GM23338 (cell line): ENCODE data around the gene RNF175. TPM values are rescaled to one million over a fixed set of nuclear protein-coding genes. Genes with fewer than 3 reads are reported as not detected.

Experiments used
- ATAC-seq: fragments of 200-7000 bp; cut with Tn5 transposase; 3 replicates; pipeline ENCODE4 v1.9.1; 2020
- DNase-seq: peaks from one replicate; pipeline ENCODE4 v3.0.0-alpha.2; 2015; ENCODE audit warnings: low spot score
- H2AFZ ChIP-seq: fragments of 200-600 bp; sonication (generic); 2 replicates; pipeline ENCODE4 v1.8.0; 2016; ENCODE audit warnings: antibody characterized with exemption, mild to moderate bottlenecking, moderate library complexity
- H3F3A ChIP-seq: fragments of 200-600 bp; sonication (generic); replicated peaks from 2 replicates; pipeline ENCODE4 v1.8.0; 2017; ENCODE audit warnings: antibody characterized with exemption, mixed run types, low read depth
- H3K27ac ChIP-seq: fragments of 200-600 bp; sonication (generic); 2 replicates; pipeline ENCODE4 v1.6.1; 2016; ENCODE audit warnings: low read depth
- H3K27me3 ChIP-seq: fragments of 200-600 bp; sonication (generic); 2 replicates; pipeline ENCODE4 v1.8.0; 2016; ENCODE audit warnings: mild to moderate bottlenecking, mixed run types, moderate library complexity; ENCODE audit not compliant: insufficient read depth
- H3K36me3 ChIP-seq: fragments of 200-600 bp; sonication (generic); 2 replicates; pipeline ENCODE4 v1.8.0; 2016; ENCODE audit warnings: mild to moderate bottlenecking; ENCODE audit not compliant: insufficient read depth
- H3K4me1 ChIP-seq: fragments of 200-600 bp; sonication (generic); 2 replicates; pipeline ENCODE4 v1.8.0; 2016; ENCODE audit warnings: mild to moderate bottlenecking, moderate library complexity; ENCODE audit not compliant: insufficient read depth
- H3K4me2 ChIP-seq: fragments of 200-600 bp; sonication (generic); 2 replicates; pipeline ENCODE4 v1.7.1; 2017; ENCODE audit warnings: mixed run types
- H3K4me3 ChIP-seq: fragments of 200-600 bp; sonication (generic); 2 replicates; pipeline ENCODE4 v1.6.1; 2016; ENCODE audit warnings: mixed run types
- H3K79me2 ChIP-seq: fragments of 200-600 bp; sonication (generic); replicated peaks from 2 replicates; pipeline ENCODE4 v1.8.0; 2017; ENCODE audit warnings: mild to moderate bottlenecking; ENCODE audit not compliant: insufficient read depth
- H3K9me2 ChIP-seq: fragments of 200-600 bp; sonication (generic); 2 replicates; pipeline ENCODE4 v1.8.0; 2017; ENCODE audit not compliant: insufficient read depth
- H4K20me1 ChIP-seq: fragments of 200-600 bp; sonication (generic); replicated peaks from 2 replicates; pipeline ENCODE4 v1.8.0; 2017; ENCODE audit warnings: mild to moderate bottlenecking; ENCODE audit not compliant: insufficient read depth
- H3K27ac Mint-ChIP-seq: 2 replicates; pipeline ENCODE4 v1.8.0; 2020; ENCODE audit warnings: inconsistent platforms, mild to moderate bottlenecking, moderate library complexity, mixed read lengths
- H3K27me3 Mint-ChIP-seq: 3 replicates; pipeline ENCODE4 v1.8.0; 2022; ENCODE audit warnings: low read depth, mild to moderate bottlenecking, moderate library complexity, mixed read lengths, inconsistent platforms; ENCODE audit not compliant: insufficient read depth, poor library complexity
- H3K36me3 Mint-ChIP-seq: 3 replicates; pipeline ENCODE4 v1.8.0; 2021; ENCODE audit warnings: low read depth, mild to moderate bottlenecking, inconsistent platforms, moderate library complexity, mixed read lengths
- H3K4me1 Mint-ChIP-seq: 3 replicates; pipeline ENCODE4 v1.8.0; 2020; ENCODE audit warnings: mild to moderate bottlenecking, inconsistent platforms, mixed read lengths
- H3K4me3 Mint-ChIP-seq: 3 replicates; pipeline ENCODE4 v1.8.0; 2021; ENCODE audit warnings: moderate library complexity, mild to moderate bottlenecking, inconsistent platforms, mixed read lengths
- H3K9me3 Mint-ChIP-seq: 3 replicates; pipeline ENCODE4 v1.8.0; 2020; ENCODE audit warnings: moderate library complexity, mild to moderate bottlenecking, inconsistent platforms, mixed read lengths
- CREB1 ChIP-seq: fragments of 250-450 bp; sonication (Bioruptor Pico); IDR thresholded peaks from 2 replicates; pipeline ENCODE4 v1.5.0; 2020; ENCODE audit warnings: low read depth, mild to moderate bottlenecking, moderate library complexity
- CTCF ChIP-seq, 2 experiments: fragments of 200-600 bp in 1 of 2; sonication (generic) in 1 of 2; conservative IDR thresholded peaks; 2 replicates each; pipeline versions ENCODE4 v1.5.1 to v1.6.1; 2016 to 2017; ENCODE audit warnings: antibody characterized with exemption in 2 of 2, low read depth in 2 of 2, mild to moderate bottlenecking in 2 of 2, moderate library complexity in 1 of 2
- ETS1 ChIP-seq: IDR thresholded peaks from 2 replicates; pipeline ENCODE4 v1.6.1; 2016; ENCODE audit warnings: antibody characterized with exemption
- EZH2 ChIP-seq: fragments of 200-600 bp; sonication (generic); IDR thresholded peaks from one replicate; pipeline ENCODE4 v1.8.0; 2017; ENCODE audit warnings: antibody characterized with exemption, mild to moderate bottlenecking, low read depth; ENCODE audit not compliant: unreplicated experiment
- EZH2phosphoT487 ChIP-seq: fragments of 200-600 bp; sonication (generic); IDR thresholded peaks from one replicate; pipeline ENCODE4 v1.8.1; 2018; ENCODE audit warnings: antibody characterized with exemption; ENCODE audit not compliant: unreplicated experiment
- JUNB ChIP-seq: IDR thresholded peaks from one replicate; pipeline ENCODE4 v1.6.1; 2016; ENCODE audit warnings: antibody characterized with exemption; ENCODE audit not compliant: unreplicated experiment
- NANOG ChIP-seq: IDR thresholded peaks from 2 replicates; pipeline ENCODE4 v1.6.1; 2016; ENCODE audit warnings: antibody characterized with exemption, borderline replicate concordance
- POLR2AphosphoS5 ChIP-seq: IDR thresholded peaks from 2 replicates; pipeline ENCODE4 v1.6.1; 2016; ENCODE audit warnings: antibody characterized with exemption, low read depth
- REST ChIP-seq: IDR thresholded peaks from one replicate; pipeline ENCODE4 v1.6.1; 2018; ENCODE audit warnings: antibody characterized with exemption; ENCODE audit not compliant: unreplicated experiment
- STAT1 ChIP-seq: IDR thresholded peaks from one replicate; pipeline ENCODE4 v1.6.1; 2016; ENCODE audit warnings: antibody characterized with exemption; ENCODE audit not compliant: unreplicated experiment
- ZNF114 ChIP-seq: fragments of 250-450 bp; sonication (Bioruptor Pico); IDR thresholded peaks from 2 replicates; pipeline ENCODE4 v1.5.0; 2020; ENCODE audit warnings: mild to moderate bottlenecking, moderate library complexity
- ZNF331 ChIP-seq: fragments of 250-450 bp; sonication (Bioruptor Pico); IDR thresholded peaks from 2 replicates; pipeline ENCODE4 v1.5.0; 2020; ENCODE audit warnings: low read depth, mild to moderate bottlenecking, moderate library complexity
- ZNF462 ChIP-seq: fragments of 250-450 bp; sonication (Bioruptor Pico); IDR thresholded peaks from 2 replicates; pipeline ENCODE4 v1.5.0; 2020; ENCODE audit warnings: mild to moderate bottlenecking, moderate library complexity
- polyA plus RNA-seq: library from polyadenylated mRNA; unstranded; fragments of >200 nt; fragmentation: Nextera tagmentation; extraction: Ambion mirVana; gene quantifications from 2 replicates; pipeline ENCODE4 v1.2.1, GENCODE V29; 2016
- total RNA-seq: library from RNA; depleted of rRNA; stranded (reverse); fragments of >200 nt; shearing (Covaris generic); gene quantifications from 2 replicates; pipeline ENCODE4 v1.2.3, GENCODE V29; 2014

Gene RNF175
- total and polyA plus RNA-seq, 2 experiments from 2014 or later: 4.7 to 4.8 TPM

- H3K27me3 ChIP-seq: no peaks in the 10 kb centered on the region
- ATAC-seq (no peak), DNase-seq (no peak)
- H3K9me2 ChIP-seq: no peaks in the 10 kb centered on the region
- peaks cover 3% of the 10 kb centered on the region; the same call in 1 of the 2 replicates for H3K36me3 ChIP-seq
- H3K4me1 ChIP-seq: peaks cover 7% of the 10 kb centered on the region
- H3K4me3 ChIP-seq: no peak overlapping the region
- H3K4me3 Mint-ChIP-seq: no peak overlapping the region
- H3K79me2 ChIP-seq: no peaks in the 10 kb centered on the region
- H3K4me2 ChIP-seq: no peak overlapping the region
- H3K27ac ChIP-seq: no peak overlapping the region
- peaks cover 37% of the 10 kb centered on the region for H3K4me1 Mint-ChIP-seq
- no peaks in the 10 kb centered on the region; the same call in 1 of the 2 replicates for H4K20me1 ChIP-seq
- no peaks in the 10 kb centered on the region for H3F3A ChIP-seq
- no peaks in the 10 kb centered on the region for H3K9me3 Mint-ChIP-seq
- no peak for TF ChIP-seq ZNF462 (CRISPR knock-in tag)
- no peak for TF ChIP-seq ZNF114 (CRISPR knock-in tag)
- no peak for TF ChIP-seq ETS1
- no peak for TF ChIP-seq NANOG
- TF ChIP-seq REST: no peak
- TF ChIP-seq EZH2: no peak
- TF ChIP-seq POLR2AphosphoS5: no peak
- no peak for TF ChIP-seq CREB1 (CRISPR knock-in tag)
- TF ChIP-seq EZH2phosphoT487: no peak
- no peak for TF ChIP-seq ZNF331 (CRISPR knock-in tag)
- no peak for TF ChIP-seq JUNB
- TF ChIP-seq STAT1: no peak
- TF ChIP-seq CTCF (conservative IDR thresholded peaks at IDR 0.05; ENCODE audit: low read depth in 2 of 2): no peak
- no peak overlapping the region for H3K27ac Mint-ChIP-seq
- peaks cover 9% of the 10 kb centered on the region for H3K27me3 Mint-ChIP-seq
- no peak overlapping the region for H2AFZ ChIP-seq
- peaks cover 36% of the 10 kb centered on the region for H3K36me3 Mint-ChIP-seq
Measured at GRCh38 chr4:153777421-153777820, 17.6 kb upstream of the RNF175 start.
